ENCODE results near the gene NOX3. TPM values are rescaled to one million over a fixed set of nuclear protein-coding genes. Genes with fewer than 3 reads are reported as not detected.

The NOX3 gene
- total RNA-seq, 3 donors from 2014 or later = not detected

- DNase-seq (no peak), ATAC-seq (no peak)
- H3K4me3 ChIP-seq = no peak overlapping the region
- no peaks in the 10 kb centered on the region for H3K4me1 ChIP-seq (ENCODE audit: low read depth)
- no peaks in the 10 kb centered on the region for H3K36me3 ChIP-seq (ENCODE audit: low read depth)
- no peaks in the 10 kb centered on the region for H3K9me3 ChIP-seq
- no peak for TF ChIP-seq CTCF (IDR thresholded peaks at IDR 0.05)
- intact Hi-C loops (cut with DNase I, micrococcal nuclease) = no loop called here
Measured at GRCh38 chr6:155417454-155417853, 38.2 kb downstream of the NOX3 start.

- H3K36me3 ChIP-seq (ENCODE audit: low read depth) = no peaks in the 10 kb centered on the region
- H3K4me3 ChIP-seq = no peak overlapping the region
- no peaks in the 10 kb centered on the region for H3K9me3 ChIP-seq
- no peaks in the 10 kb centered on the region for H3K4me1 ChIP-seq (ENCODE audit: low read depth)
- DNase-seq (no peak), ATAC-seq (no peak)
- TF ChIP-seq CTCF (IDR thresholded peaks at IDR 0.05) = no peak
- intact Hi-C loops (cut with DNase I, micrococcal nuclease) = no loop called here
Measured at GRCh38 chr6:155415953-155416352, 39.7 kb downstream of the NOX3 start.

- DNase-seq = no peak
- Histone ChIP-seq H3K9me3 (no peaks in the 10 kb centered on the region), H3K36me3 (ENCODE audit: low read depth) (no peaks in the 10 kb centered on the region), H3K4me1 (ENCODE audit: low read depth) (no peaks in the 10 kb centered on the region), H3K4me3 (no peak overlapping the region)
- TF ChIP-seq CTCF (IDR thresholded peaks at IDR 0.05) = no peak
- ATAC-seq = no peak
- intact Hi-C loops (cut with DNase I, micrococcal nuclease) = no loop called here
Measured at GRCh38 chr6:155414049-155414448, 41.6 kb downstream of the NOX3 start.

GRCh38 chr6:155412335-155412734 lies 43.3 kb downstream of the NOX3 start:
- Histone ChIP-seq H3K36me3 (ENCODE audit: low read depth) (no peaks in the 10 kb centered on the region), H3K9me3 (no peaks in the 10 kb centered on the region), H3K4me3 (no peak overlapping the region), H3K4me1 (ENCODE audit: low read depth) (no peaks in the 10 kb centered on the region)
- TF ChIP-seq CTCF (IDR thresholded peaks at IDR 0.05) = no peak
- ATAC-seq (no peak), DNase-seq (no peak)
- intact Hi-C loops (cut with DNase I, micrococcal nuclease) = no loop called here

GRCh38 chr6:155411154-155412052 lies 44.2 kb downstream of the NOX3 start:
- Histone ChIP-seq H3K4me1 (ENCODE audit: low read depth) (no peaks in the 10 kb centered on the region), H3K9me3 (no peaks in the 10 kb centered on the region), H3K36me3 (ENCODE audit: low read depth) (no peaks in the 10 kb centered on the region), H3K4me3 (no peak overlapping the region)
- ATAC-seq (no peak), DNase-seq (no peak)
- intact Hi-C loops (cut with DNase I, micrococcal nuclease) = no loop called here
- no peak for TF ChIP-seq CTCF (IDR thresholded peaks at IDR 0.05)
